IPS-15b (cell line): ENCODE measurements around the gene NMB.
A peak's percentile ranks its signal among the peaks of the same experiment; 100 is the strongest.

Experiments used
- H3K27me3 ChIP-seq: one replicate; pipeline ENCODE4 v1.6.1; 2013; ENCODE audit warnings: low read length; ENCODE audit not compliant: control insufficient read depth, insufficient read depth
- H3K36me3 ChIP-seq: one replicate; pipeline ENCODE4 v1.6.1; 2013; ENCODE audit warnings: low read length; ENCODE audit not compliant: control insufficient read depth, insufficient read depth
- H3K4me1 ChIP-seq: one replicate; pipeline ENCODE4 v1.6.1; 2013; ENCODE audit warnings: mild to moderate bottlenecking, low read length; ENCODE audit not compliant: control insufficient read depth, insufficient read depth
- H3K4me3 ChIP-seq: one replicate; pipeline ENCODE4 v1.5.1; 2013; ENCODE audit warnings: low read depth, low read length
- H3K9ac ChIP-seq: one replicate; pipeline ENCODE4 v1.6.1; 2013; ENCODE audit warnings: low read depth, mild to moderate bottlenecking, low read length
- H3K9me3 ChIP-seq: one replicate; pipeline ENCODE4 v1.6.1; 2013; ENCODE audit warnings: mild to moderate bottlenecking, low read length; ENCODE audit not compliant: control insufficient read depth, insufficient read depth

Gene NMB

GRCh38 chr15:84681831-84682230 lies 23.8 kb upstream of the NMB start:
- Histone ChIP-seq H3K4me3 (no peak overlapping the region), H3K9ac (no peak overlapping the region), H3K27me3 (no peaks in the 10 kb centered on the region), H3K9me3 (no peaks in the 10 kb centered on the region), H3K4me1 (no peaks in the 10 kb centered on the region), H3K36me3 (peaks cover 6% of the 10 kb centered on the region)

GRCh38 chr15:84671211-84671610 lies 13.2 kb upstream of the NMB start:
- H3K9ac ChIP-seq, result no peak overlapping the region
- H3K4me1 ChIP-seq, result no peaks in the 10 kb centered on the region
- no peaks in the 10 kb centered on the region for H3K9me3 ChIP-seq
- no peaks in the 10 kb centered on the region for H3K27me3 ChIP-seq
- H3K4me3 ChIP-seq, result no peak overlapping the region
- peaks cover 13% of the 10 kb centered on the region for H3K36me3 ChIP-seq

- Histone ChIP-seq H3K9ac (no peak overlapping the region), H3K9me3 (no peaks in the 10 kb centered on the region), H3K4me3 (no peak overlapping the region), H3K4me1 (no peaks in the 10 kb centered on the region), H3K36me3 (peaks cover 13% of the 10 kb centered on the region), H3K27me3 (no peaks in the 10 kb centered on the region)
These were observed 11.7 kb upstream of the NMB start for GRCh38 chr15:84669726-84670125.

GRCh38 chr15:84668221-84668982 lies 10.4 kb upstream of the NMB start:
- H3K4me3 ChIP-seq, result no peak overlapping the region
- no peak overlapping the region for H3K9ac ChIP-seq
- peaks cover 12% of the 10 kb centered on the region for H3K36me3 ChIP-seq

GRCh38 chr15:84666373-84666772 lies 8.4 kb upstream of the NMB start:
- no peak overlapping the region for H3K4me3 ChIP-seq
- no peak overlapping the region for H3K9ac ChIP-seq
- H3K9me3 ChIP-seq, result no peaks in the 10 kb centered on the region
- H3K27me3 ChIP-seq, result no peaks in the 10 kb centered on the region
- no peaks in the 10 kb centered on the region for H3K4me1 ChIP-seq
- H3K36me3 ChIP-seq, result peaks cover 11% of the 10 kb centered on the region

More at GRCh38 chr15:84668221-84668982, 10.4 kb upstream of the NMB start:
- H3K4me1 ChIP-seq, result no peaks in the 10 kb centered on the region
- no peaks in the 10 kb centered on the region for H3K9me3 ChIP-seq
- no peaks in the 10 kb centered on the region for H3K27me3 ChIP-seq

- H3K4me3 ChIP-seq, result no peak overlapping the region
- H3K9ac ChIP-seq, result no peak overlapping the region
- peaks cover 5% of the 10 kb centered on the region for H3K4me1 ChIP-seq
- H3K36me3 ChIP-seq, result no peaks in the 10 kb centered on the region
- peaks cover 16% of the 10 kb centered on the region for H3K27me3 ChIP-seq
- H3K9me3 ChIP-seq, result no peaks in the 10 kb centered on the region
These were observed 3.0 kb upstream of the NMB start for GRCh38 chr15:84661001-84661400.

GRCh38 chr15:84659904-84660781 lies 2.1 kb upstream of the NMB start:
- Histone ChIP-seq H3K9me3 (no peaks in the 10 kb centered on the region), H3K4me3 (no peak overlapping the region), H3K9ac (no peak overlapping the region), H3K27me3 (peaks cover 23% of the 10 kb centered on the region), H3K4me1 (peaks cover 5% of the 10 kb centered on the region), H3K36me3 (no peaks in the 10 kb centered on the region)

- peak overlapping the region; percentile 54 for H3K4me3 ChIP-seq
These were observed 901 bp upstream of the NMB start for GRCh38 chr15:84658788-84659411.

GRCh38 chr15:84657748-84658079 lies 285 bp downstream of the NMB start:
- Histone ChIP-seq H3K9me3 (no peaks in the 10 kb centered on the region), H3K4me3 (peak overlapping the region; percentile 63), H3K36me3 (no peaks in the 10 kb centered on the region), H3K4me1 (peaks cover 5% of the 10 kb centered on the region), H3K27me3 (peaks cover 23% of the 10 kb centered on the region), H3K9ac (peak overlapping the region; percentile 66)

More at GRCh38 chr15:84658788-84659411, 901 bp upstream of the NMB start:
- no peak overlapping the region for H3K9ac ChIP-seq
- H3K27me3 ChIP-seq, result peaks cover 23% of the 10 kb centered on the region
- no peaks in the 10 kb centered on the region for H3K36me3 ChIP-seq
- peaks cover 5% of the 10 kb centered on the region for H3K4me1 ChIP-seq
- H3K9me3 ChIP-seq, result no peaks in the 10 kb centered on the region

- Histone ChIP-seq H3K9me3 (no peaks in the 10 kb centered on the region), H3K27me3 (peaks cover 23% of the 10 kb centered on the region), H3K9ac (no peak overlapping the region), H3K36me3 (peaks cover 5% of the 10 kb centered on the region), H3K4me3 (peak overlapping the region; percentile 63), H3K4me1 (peaks cover 5% of the 10 kb centered on the region)
These were observed 1.0 kb downstream of the NMB start for GRCh38 chr15:84656972-84657371.

- Histone ChIP-seq H3K9ac (peak overlapping the region; percentile 77), H3K4me1 (peaks cover 3% of the 10 kb centered on the region), H3K4me3 (peak overlapping the region; percentile 97), H3K9me3 (no peaks in the 10 kb centered on the region), H3K36me3 (peaks cover 16% of the 10 kb centered on the region), H3K27me3 (peaks cover 23% of the 10 kb centered on the region)
These were observed 3.1 kb downstream of the NMB start for GRCh38 chr15:84654689-84655453.
